ENCODE measurements around the gene CRLF1.

Gene CRLF1

DNA sequence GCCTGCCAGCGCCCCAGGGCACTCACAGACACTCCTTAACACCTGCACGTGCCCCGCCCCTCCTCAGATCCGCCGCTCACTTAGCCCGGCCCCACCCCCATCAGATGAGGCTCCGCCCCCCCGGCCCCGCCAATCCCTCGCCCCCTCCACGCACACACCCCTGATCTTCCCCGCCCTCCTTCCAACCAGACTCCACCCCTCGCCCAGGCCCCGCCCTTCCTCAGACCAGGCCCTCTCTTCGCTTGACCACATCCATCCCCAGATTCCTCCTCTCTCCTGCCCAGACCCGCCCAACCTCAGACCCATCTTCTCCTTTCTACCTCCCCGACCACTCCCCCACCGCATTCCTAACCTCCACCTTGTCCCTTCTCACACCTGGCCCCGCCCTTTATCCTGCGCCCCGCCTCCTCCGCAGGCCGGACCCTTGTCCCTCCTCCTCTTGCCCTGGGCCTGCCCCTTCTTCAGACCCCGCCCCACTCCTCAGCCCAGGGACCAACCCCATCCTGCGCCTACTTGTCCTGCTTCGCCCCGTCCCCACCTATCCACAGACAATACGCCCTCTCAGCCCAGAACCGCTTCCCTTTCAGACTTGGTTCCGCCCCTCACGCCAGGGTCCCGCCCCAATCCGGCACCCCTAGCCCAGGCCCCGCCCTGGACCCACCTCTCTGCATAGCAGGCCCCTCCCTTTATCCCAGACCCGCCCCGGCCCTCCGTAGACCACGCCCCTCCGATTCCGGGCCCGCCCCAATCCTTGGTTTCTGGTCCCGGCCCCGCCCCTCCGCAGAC lies 29.8 kb upstream of the CRLF1 start:
- peak; percentile 91 for DNase-seq (ENCODE audit: low spot score)

GRCh38 chr19:18635831-18636182 lies 29.2 kb upstream of the CRLF1 start:
- DNase-seq (ENCODE audit: low spot score), result no peak

DNA sequence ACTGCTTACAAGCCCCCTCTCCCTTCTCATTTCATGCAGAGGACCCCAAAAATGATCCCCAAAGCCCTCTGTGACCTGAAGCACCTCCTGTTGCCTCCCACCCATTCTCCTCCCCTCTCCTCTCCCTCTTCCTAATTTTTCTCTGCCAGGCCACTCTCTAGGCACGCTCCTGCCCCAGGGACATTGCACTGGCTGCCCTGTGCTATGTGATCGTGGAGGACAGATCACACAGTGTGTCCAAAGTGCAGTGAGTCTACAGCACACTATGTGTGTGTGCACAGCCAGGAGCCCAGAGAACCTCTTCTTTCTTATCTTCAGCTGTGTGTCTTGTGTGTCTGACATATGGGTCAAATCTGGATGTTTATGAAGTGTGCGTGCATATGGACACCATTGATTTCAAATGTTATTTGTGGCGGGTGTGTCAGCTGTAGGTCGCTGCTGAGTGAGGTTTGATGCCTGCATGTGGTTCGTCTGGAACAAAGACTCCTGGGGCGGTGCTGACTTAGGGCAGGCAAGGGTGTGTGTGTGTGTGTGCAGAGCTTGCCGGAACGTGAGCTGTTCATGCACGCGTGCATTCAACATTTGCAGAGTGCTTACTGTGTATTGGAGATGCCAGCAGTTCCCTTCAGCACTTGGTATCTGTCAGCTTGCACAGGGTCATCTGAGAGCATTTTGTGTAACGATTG lies 28.2 kb upstream of the CRLF1 start:
- no peak for DNase-seq (ENCODE audit: low spot score)

GRCh38 chr19:18633321-18633720 lies 26.7 kb upstream of the CRLF1 start:
- DNase-seq (ENCODE audit: low spot score), result no peak

DNA sequence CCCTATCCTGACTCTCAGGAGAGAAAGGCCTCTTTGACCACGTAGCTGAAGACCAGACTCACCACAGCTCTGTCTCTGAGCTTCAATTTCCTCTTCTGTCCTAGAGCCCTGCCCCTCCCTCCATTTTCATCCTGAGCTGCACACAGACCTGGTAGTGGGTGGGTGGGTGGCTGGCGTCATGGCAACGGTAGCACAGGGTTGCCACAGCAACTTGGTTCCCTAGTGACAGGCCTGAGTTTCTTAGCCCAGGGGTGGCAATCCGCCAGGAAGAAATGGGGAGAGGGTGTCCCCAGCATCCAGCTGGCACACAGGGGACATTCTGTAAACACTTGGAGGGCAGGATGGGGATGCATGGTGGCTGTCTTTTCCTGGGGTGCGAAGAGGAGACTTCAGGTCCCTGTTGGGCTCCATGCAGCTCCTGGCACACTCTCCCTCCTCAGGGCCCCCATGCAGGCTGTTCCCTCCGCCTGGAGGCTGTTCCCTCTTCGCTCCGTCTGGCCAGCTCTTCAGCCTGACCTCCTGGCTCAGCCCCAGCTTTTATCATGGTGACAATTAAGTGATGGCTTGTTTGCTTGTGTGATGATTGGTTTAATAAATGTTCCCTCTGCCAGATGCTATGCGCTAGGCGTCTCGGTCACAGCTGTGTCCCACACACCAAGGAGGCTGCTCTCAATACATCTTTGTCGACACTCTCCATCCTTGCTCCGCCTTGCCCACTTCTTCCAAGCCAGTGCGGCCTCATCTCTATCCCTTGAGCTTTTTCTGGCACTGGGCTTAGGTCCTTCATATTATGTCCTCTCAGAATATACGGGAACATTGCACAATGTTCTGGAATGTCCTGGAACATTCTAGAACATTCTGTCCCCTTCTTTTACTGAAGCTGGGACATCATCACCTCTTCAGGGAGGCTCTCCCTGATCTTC lies 22.8 kb upstream of the CRLF1 start:
- no peak for DNase-seq (ENCODE audit: low spot score)

GRCh38 chr19:18626906-18627305 lies 20.3 kb upstream of the CRLF1 start:
- DNase-seq (ENCODE audit: low spot score), result no peak

- DNase-seq (ENCODE audit: low spot score), result no peak
Observed at GRCh38 chr19:18620902-18621301, 14.3 kb upstream of the CRLF1 start.

GRCh38 chr19:18620311-18620710 lies 13.7 kb upstream of the CRLF1 start:
- no peak for DNase-seq (ENCODE audit: low spot score)

DNA sequence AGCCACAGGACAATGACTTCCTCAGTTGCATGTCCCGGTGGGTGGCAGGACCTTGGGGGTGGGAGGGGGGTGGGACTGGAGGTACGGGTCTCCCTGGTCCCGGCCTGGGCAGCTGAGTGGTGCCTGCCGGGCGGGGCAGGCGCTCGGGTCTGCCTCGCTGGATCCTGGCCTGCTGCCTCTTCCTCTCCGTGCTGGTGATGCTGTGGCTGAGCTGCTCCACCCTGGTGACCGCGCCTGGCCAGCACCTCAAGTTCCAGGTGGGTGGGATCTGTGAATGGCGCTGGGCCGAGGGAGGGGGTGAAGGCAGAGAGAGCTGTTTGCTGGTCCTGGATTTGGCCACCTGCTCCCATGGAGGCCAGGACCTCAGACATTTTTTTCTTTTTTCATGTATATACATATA lies 11.6 kb upstream of the CRLF1 start:
- no peak for DNase-seq (ENCODE audit: low spot score)

- no peak for DNase-seq (ENCODE audit: low spot score)
Observed at GRCh38 chr19:18617562-18617961, 11.0 kb upstream of the CRLF1 start.

GRCh38 chr19:18616023-18616422 lies 9.4 kb upstream of the CRLF1 start:
- DNase-seq (ENCODE audit: low spot score), result no peak

- DNase-seq (ENCODE audit: low spot score), result no peak
Observed at GRCh38 chr19:18613589-18614234, 7.1 kb upstream of the CRLF1 start.

- no peak for DNase-seq (ENCODE audit: low spot score)
Observed at GRCh38 chr19:18612772-18613588, 6.4 kb upstream of the CRLF1 start, which contains the start of gene TMEM59L. Gene TMEM59L, plus strand, starts transcription at chr19:18612870. Its CDS starts 89 bp downstream, at chr19:18612959.

- no peak for DNase-seq (ENCODE audit: low spot score)
Observed at GRCh38 chr19:18612051-18612771, 5.6 kb upstream of the CRLF1 start.

- no peak for DNase-seq (ENCODE audit: low spot score)
Observed at GRCh38 chr19:18611327-18612050, 4.9 kb upstream of the CRLF1 start.

- DNase-seq (ENCODE audit: low spot score), result no peak
Observed at GRCh38 chr19:18610556-18611326, 4.1 kb upstream of the CRLF1 start.

- no peak for DNase-seq (ENCODE audit: low spot score)
Observed at GRCh38 chr19:18610245-18610555, 3.6 kb upstream of the CRLF1 start.

GRCh38 chr19:18609717-18610051 lies 3.1 kb upstream of the CRLF1 start:
- no peak for DNase-seq (ENCODE audit: low spot score)
